GM04503 (cell line): ENCODE results near the gene CALCB.
"Not testable (repeated sequence)": the region's sequence is repeated elsewhere in the genome, so short reads cannot be mapped to it uniquely, and the experiment has no call there.

ENCODE experiments used
- DNase-seq: peaks from one replicate; pipeline ENCODE4 v3.0.0-alpha.2; 2012; ENCODE audit warnings: low read depth

The CALCB gene

GRCh38 chr11:15073361-15074205 lies at the start of gene CALCB:
CALCB (plus strand) TSS chr11:15073593; CDS start chr11:15074719, 1,126 bp downstream.
- DNase-seq: no peak

- DNase-seq: no peak
These were observed 46.4 kb upstream of the CALCB start for GRCh38 chr11:15027011-15027410.

GRCh38 chr11:15027956-15028355 lies 45.4 kb upstream of the CALCB start:
- no peak for DNase-seq

GRCh38 chr11:15028379-15028778 lies 45.0 kb upstream of the CALCB start:
- DNase-seq: no peak

GRCh38 chr11:15031945-15032344 lies 41.4 kb upstream of the CALCB start:
- not testable (repeated sequence) for DNase-seq

- no peak for DNase-seq
These were observed 38.6 kb upstream of the CALCB start for GRCh38 chr11:15034687-15035267.

GRCh38 chr11:15035283-15035682 lies 38.1 kb upstream of the CALCB start:
- no peak for DNase-seq

GRCh38 chr11:15038963-15039362 lies 34.4 kb upstream of the CALCB start:
- DNase-seq: peak; percentile 3

- DNase-seq: no peak
These were observed 28.2 kb upstream of the CALCB start for GRCh38 chr11:15045209-15045608.

GRCh38 chr11:15045891-15046290 lies 27.5 kb upstream of the CALCB start:
- no peak for DNase-seq

GRCh38 chr11:15046673-15047072 lies 26.7 kb upstream of the CALCB start:
- not testable (repeated sequence) for DNase-seq

GRCh38 chr11:15048616-15049015 lies 24.8 kb upstream of the CALCB start:
- DNase-seq: no peak

GRCh38 chr11:15053191-15053685 lies 20.2 kb upstream of the CALCB start:
- no peak for DNase-seq

GRCh38 chr11:15055620-15056356 lies 17.6 kb upstream of the CALCB start:
- DNase-seq: no peak

GRCh38 chr11:15057329-15057728 lies 16.1 kb upstream of the CALCB start:
- no peak for DNase-seq

GRCh38 chr11:15059132-15059915 lies 14.1 kb upstream of the CALCB start:
- DNase-seq: no peak

GRCh38 chr11:15062599-15062998 lies 10.8 kb upstream of the CALCB start:
- DNase-seq: no peak

GRCh38 chr11:15069751-15070150 lies 3.6 kb upstream of the CALCB start:
- not testable (repeated sequence) for DNase-seq

GRCh38 chr11:15071556-15072255 lies 1.7 kb upstream of the CALCB start:
- no peak for DNase-seq

GRCh38 chr11:15072551-15073143 lies 746 bp upstream of the CALCB start:
- no peak for DNase-seq
